Measurements from ENCODE around the gene RCE1.
"Not testable (repeated sequence)": the region's sequence is repeated elsewhere in the genome, so short reads cannot be mapped to it uniquely, and the experiment has no call there.

The RCE1 gene

GRCh38 chr11:66815646-66816045 lies 27.6 kb upstream of the RCE1 start:
- DNase-seq: no peak
- H3K27me3 ChIP-seq (ENCODE audit: insufficient read depth, low read depth, severe bottlenecking): no peaks in the 10 kb centered on the region
- H3K4me3 ChIP-seq (ENCODE audit: low read depth, low read length): no peak overlapping the region
- H3K9me3 ChIP-seq (ENCODE audit: severe bottlenecking): no peaks in the 10 kb centered on the region
- no peak for TF ChIP-seq CTCF (IDR thresholded peaks at IDR 0.05; ENCODE audit: low read depth, low read length)
- H3K36me3 ChIP-seq: no peaks in the 10 kb centered on the region
- no peak overlapping the region for H3K27ac ChIP-seq

GRCh38 chr11:66818231-66818955 lies 24.8 kb upstream of the RCE1 start:
- no peaks in the 10 kb centered on the region for H3K9me3 ChIP-seq (ENCODE audit: severe bottlenecking)
- H3K36me3 ChIP-seq: no peaks in the 10 kb centered on the region
- H3K4me3 ChIP-seq (ENCODE audit: low read depth, low read length): no peak overlapping the region
- H3K27me3 ChIP-seq (ENCODE audit: insufficient read depth, low read depth, severe bottlenecking): no peaks in the 10 kb centered on the region
- H3K27ac ChIP-seq: no peak overlapping the region
- DNase-seq: no peak
- TF ChIP-seq CTCF (IDR thresholded peaks at IDR 0.05; ENCODE audit: low read depth, low read length): no peak

- H3K36me3 ChIP-seq: no peaks in the 10 kb centered on the region
- no peak for TF ChIP-seq CTCF (IDR thresholded peaks at IDR 0.05; ENCODE audit: low read depth, low read length)
- no peak for DNase-seq
- no peaks in the 10 kb centered on the region for H3K27me3 ChIP-seq (ENCODE audit: insufficient read depth, low read depth, severe bottlenecking)
- no peak overlapping the region for H3K4me3 ChIP-seq (ENCODE audit: low read depth, low read length)
- no peak overlapping the region for H3K27ac ChIP-seq
- no peaks in the 10 kb centered on the region for H3K9me3 ChIP-seq (ENCODE audit: severe bottlenecking)
Observed at GRCh38 chr11:66820381-66820780, 22.9 kb upstream of the RCE1 start.

GRCh38 chr11:66820901-66821300 lies 22.3 kb upstream of the RCE1 start:
- Histone ChIP-seq H3K36me3 (no peaks in the 10 kb centered on the region), H3K27me3 (ENCODE audit: insufficient read depth, low read depth, severe bottlenecking) (no peaks in the 10 kb centered on the region), H3K9me3 (ENCODE audit: severe bottlenecking) (no peaks in the 10 kb centered on the region), H3K4me3 (ENCODE audit: low read depth, low read length) (no peak overlapping the region), H3K27ac (no peak overlapping the region)
- TF ChIP-seq CTCF (IDR thresholded peaks at IDR 0.05; ENCODE audit: low read depth, low read length): no peak
- DNase-seq: no peak

- Histone ChIP-seq H3K27me3 (ENCODE audit: insufficient read depth, low read depth, severe bottlenecking) (no peaks in the 10 kb centered on the region), H3K9me3 (ENCODE audit: severe bottlenecking) (no peaks in the 10 kb centered on the region), H3K36me3 (peaks cover 4% of the 10 kb centered on the region; the same call in 1 of the 2 replicates), H3K4me3 (ENCODE audit: low read depth, low read length) (no peak overlapping the region), H3K27ac (no peak overlapping the region)
- no peak for TF ChIP-seq CTCF (IDR thresholded peaks at IDR 0.05; ENCODE audit: low read depth, low read length)
- DNase-seq: no peak
Observed at GRCh38 chr11:66823700-66824099, 19.5 kb upstream of the RCE1 start.

- not testable (repeated sequence) for H3K9me3 ChIP-seq (ENCODE audit: severe bottlenecking); DNase-seq; H3K27ac ChIP-seq
Observed at GRCh38 chr11:66824573-66824972, 18.7 kb upstream of the RCE1 start.

More at GRCh38 chr11:66824573-66824972, 18.7 kb upstream of the RCE1 start:
- H3K36me3 ChIP-seq; H3K27me3 ChIP-seq (ENCODE audit: insufficient read depth, low read depth, severe bottlenecking); H3K4me3 ChIP-seq (ENCODE audit: low read depth, low read length): not testable (repeated sequence)
